B cell (primary cell): ENCODE measurements around the gene RBM20. TPM values are rescaled to one million over a fixed set of nuclear protein-coding genes. Genes with fewer than 3 reads are reported as not detected.

Source experiments
- ATAC-seq: fragments of 200-7000 bp; cut with Tn5 transposase; one replicate; pipeline ENCODE4 v1.10.0; 2021; ENCODE audit warnings: low read depth, mild to moderate bottlenecking, moderate number of reproducible peaks, moderate library complexity
- CTCF ChIA-PET: fragments of 350-600 bp; sonication (Branson Sonifier 250); formaldehyde crosslinking; loops from one replicate; lab custom pipeline; 2021; ENCODE audit warnings: antibody characterized with exemption, inconsistent platforms; lab: Charles Lee
- POLR2A ChIA-PET: fragments of 350-600 bp; sonication (Branson Sonifier 250); formaldehyde crosslinking; loops from one replicate; lab custom pipeline; 2021; ENCODE audit warnings: antibody characterized with exemption; lab: Charles Lee
- DNase-seq: peaks from one replicate; pipeline ENCODE4 v3.0.0; 2013
- H2AFZ ChIP-seq: 2 replicates; pipeline ENCODE4 v1.6.1; 2012; ENCODE audit warnings: mild to moderate bottlenecking, low read depth, low read length; ENCODE audit not compliant: insufficient read depth, poor library complexity, severe bottlenecking
- H3K27ac ChIP-seq, 2 donors: 1 replicate in 1 of 2; 2 replicates in 1 of 2; pipeline ENCODE4 v1.5.1; 2012 to 2013; ENCODE audit warnings: low read length in 2 of 2, mild to moderate bottlenecking in 2 of 2, moderate library complexity in 1 of 2
- H3K27me3 ChIP-seq, 4 experiments: fragments of 200-600 bp in 1 of 4; sonication (generic) in 1 of 4; replicated peaks in 1 of 4; 1 replicate in 2 of 4; 2 replicates in 2 of 4; pipeline versions ENCODE4 v1.6.1 to v1.7.0; 2013 to 2016; ENCODE audit warnings: low read length in 3 of 4, mild to moderate bottlenecking in 2 of 4, mixed read lengths in 1 of 4, moderate library complexity in 1 of 4; ENCODE audit not compliant: insufficient read depth in 4 of 4, control insufficient read depth in 3 of 4; ENCODE audit errors: control extremely low read depth in 1 of 4
- H3K36me3 ChIP-seq, 2 experiments: replicated peaks in 1 of 2; 1 replicate in 1 of 2; 2 replicates in 1 of 2; pipeline versions ENCODE4 v1.6.1 to v1.7.1; 2013; ENCODE audit warnings: low read length in 1 of 2; ENCODE audit not compliant: insufficient read depth in 2 of 2, control insufficient read depth in 1 of 2; ENCODE audit errors: control extremely low read depth in 1 of 2, extremely low read depth in 1 of 2
- H3K4me1 ChIP-seq, 2 donors: fragments of 200-600 bp in 1 of 2; sonication (generic) in 1 of 2; 1 replicate in 1 of 2; 2 replicates in 1 of 2; pipeline versions ENCODE4 v1.5.1 to v1.6.1; 2013 to 2017; ENCODE audit warnings: low read length in 2 of 2; ENCODE audit not compliant: control insufficient read depth in 2 of 2, insufficient read depth in 2 of 2
- H3K4me2 ChIP-seq: replicated peaks from 2 replicates; pipeline ENCODE3; 2012; ENCODE audit warnings: mild to moderate bottlenecking, low read depth, low read length; ENCODE audit not compliant: poor library complexity, severe bottlenecking
- H3K4me3 ChIP-seq, 5 experiments: fragments of 200-600 bp in 1 of 5; sonication (generic) in 1 of 5; 1 replicate in 3 of 5; 2 replicates in 2 of 5; pipeline versions ENCODE4 v1.5.1 to v1.7.0; 2011 to 2016; ENCODE audit warnings: low read length in 4 of 5, mild to moderate bottlenecking in 4 of 5, low read depth in 2 of 5, control low read depth in 1 of 5, moderate library complexity in 1 of 5; ENCODE audit not compliant: insufficient read depth in 1 of 5; ENCODE audit errors: control extremely low read depth in 1 of 5, extremely low read depth in 1 of 5
- H3K79me2 ChIP-seq: fragments of 200-600 bp; sonication (generic); one replicate; pipeline ENCODE4 v1.6.0; 2016; ENCODE audit warnings: low read length; ENCODE audit not compliant: control insufficient read depth, insufficient read depth
- H3K9ac ChIP-seq: fragments of 200-600 bp; sonication (generic); 2 replicates; pipeline ENCODE4 v1.6.1; 2017; ENCODE audit warnings: mild to moderate bottlenecking, low read length, moderate library complexity
- H3K9me3 ChIP-seq, 3 donors: one replicate each; pipeline versions ENCODE4 v1.6.1 to v1.7.1; 2013; ENCODE audit warnings: low read length in 2 of 3; ENCODE audit not compliant: control insufficient read depth in 2 of 3, insufficient read depth in 1 of 3; ENCODE audit errors: control extremely low read depth in 1 of 3
- H4K20me1 ChIP-seq: 2 replicates; pipeline ENCODE4 v1.6.0; 2012; ENCODE audit warnings: mild to moderate bottlenecking, low read length; ENCODE audit not compliant: insufficient read depth, control insufficient read depth, poor library complexity, severe bottlenecking
- H3K27ac Mint-ChIP-seq: one replicate; pipeline ENCODE4 v1.8.0; 2021; ENCODE audit warnings: mixed read lengths
- H3K27me3 Mint-ChIP-seq: one replicate; pipeline ENCODE4 v1.8.0; 2021; ENCODE audit warnings: mixed read lengths
- H3K4me1 Mint-ChIP-seq: one replicate; pipeline ENCODE4 v1.8.0; 2021; ENCODE audit warnings: mixed read lengths
- H3K4me3 Mint-ChIP-seq: one replicate; pipeline ENCODE4 v1.8.0; 2021; ENCODE audit warnings: mixed read lengths
- H3K9me3 Mint-ChIP-seq: one replicate; pipeline ENCODE4 v1.8.0; 2022; ENCODE audit warnings: mixed read lengths; ENCODE audit not compliant: insufficient read depth
- CTCF ChIP-seq: fragments of 200-600 bp; IDR thresholded peaks from one replicate; pipeline ENCODE4 v1.8.0; 2022; ENCODE audit warnings: antibody characterized with exemption, mild to moderate bottlenecking
- EZH2 ChIP-seq: IDR thresholded peaks from 2 replicates; pipeline ENCODE4 v1.6.1; 2012; ENCODE audit warnings: borderline replicate concordance, low read depth, mild to moderate bottlenecking, moderate library complexity, low read length; ENCODE audit not compliant: insufficient read depth, poor library complexity, severe bottlenecking
- WGBS: methylation state at CpG from one replicate; pipeline ENCODE4 v1.1.5; 2013; ENCODE audit warnings: missing lambda C conversion rate; ENCODE audit not compliant: insufficient coverage; 5-methylcytosine and 5-hydroxymethylcytosine counted together
- intact Hi-C: fragments of 100-400 bp; cut with micrococcal nuclease; formaldehyde crosslinking; loops from one replicate; pipeline ENCODE4 v1.10.0; 2022
- polyA plus RNA-seq: library from polyadenylated mRNA; depleted of rRNA; stranded (reverse); fragments of >200 nt; gene quantifications from 2 replicates; pipeline ENCODE4 v1.2.3, GENCODE V29; 2012
- total RNA-seq, 2 donors: library from RNA; stranded (reverse); fragments of 120-200 nt in 1 of 2; gene quantifications; 1 replicate in 1 of 2; 2 replicates in 1 of 2; pipeline versions ENCODE4 v1.2.3 to v1.2.4, GENCODE V29; 2013 to 2022

RBM20 gene
- total and polyA plus RNA-seq, 2 donors (not counting 1 experiment from before 2014, with no cell fraction given): not detected

- no peaks in the 10 kb centered on the region for H3K36me3 ChIP-seq
- no peaks in the 10 kb centered on the region for H3K27me3 ChIP-seq
- H3K4me2 ChIP-seq: peak overlapping the region; percentile 46
- ChIA-PET POLR2A (interaction anchor here (0.6 to 2.3 kb wide), 6 partner anchors 9 to 159 kb away, joined by 3 to 14 read pairs (median 4); partner anchors contain the start of gene PDCD4), CTCF (interaction anchor here (0.6 to 2.5 kb wide), 11 partner anchors 9 to 57 kb away, joined by 3 to 9 read pairs (median 4); partner anchors contain the start of gene PDCD4)
- ATAC-seq (no peak), DNase-seq (no peak)
- H3K9me3 ChIP-seq: no peaks in the 10 kb centered on the region
- Mint-ChIP-seq H3K9me3 (no peaks in the 10 kb centered on the region), H3K27ac (peak overlapping the region; percentile 33), H3K27me3 (no peaks in the 10 kb centered on the region), H3K4me1 (peaks cover 67% of the 10 kb centered on the region), H3K4me3 (peak overlapping the region; percentile 62)
- H3K9ac ChIP-seq: no peak overlapping the region
- H3K79me2 ChIP-seq: peaks cover 20% of the 10 kb centered on the region
- no peak overlapping the region for H3K27ac ChIP-seq
- H2AFZ ChIP-seq: peak overlapping the region; percentile 53
- intact Hi-C loops: no loop called here
- no peak overlapping the region for H3K4me3 ChIP-seq
- no CpG with 5 or more reads among the region's 1 CpG for WGBS
- peaks cover 64 to 66% of the 10 kb centered on the region in 2 donors for H3K4me1 ChIP-seq
- H4K20me1 ChIP-seq: no peaks in the 10 kb centered on the region
- TF ChIP-seq CTCF: no peak
- TF ChIP-seq EZH2: no peak
These were observed 214.3 kb downstream of the RBM20 start for GRCh38 chr10:110858297-110858934.
